GM23338 (cell line): ENCODE measurements around the gene RPL41. TPM values are rescaled to one million over a fixed set of nuclear protein-coding genes. Genes with fewer than 3 reads are reported as not detected.

ENCODE experiments used
- ATAC-seq: fragments of 200-7000 bp; cut with Tn5 transposase; 3 replicates; pipeline ENCODE4 v1.9.1; 2020
- DNase-seq: peaks from one replicate; pipeline ENCODE4 v3.0.0-alpha.2; 2015; ENCODE audit warnings: low spot score
- H2AFZ ChIP-seq: fragments of 200-600 bp; sonication (generic); 2 replicates; pipeline ENCODE4 v1.8.0; 2016; ENCODE audit warnings: antibody characterized with exemption, mild to moderate bottlenecking, moderate library complexity
- H3F3A ChIP-seq: fragments of 200-600 bp; sonication (generic); replicated peaks from 2 replicates; pipeline ENCODE4 v1.8.0; 2017; ENCODE audit warnings: antibody characterized with exemption, mixed run types, low read depth
- H3K27ac ChIP-seq: fragments of 200-600 bp; sonication (generic); 2 replicates; pipeline ENCODE4 v1.6.1; 2016; ENCODE audit warnings: low read depth
- H3K27me3 ChIP-seq: fragments of 200-600 bp; sonication (generic); 2 replicates; pipeline ENCODE4 v1.8.0; 2016; ENCODE audit warnings: mild to moderate bottlenecking, mixed run types, moderate library complexity; ENCODE audit not compliant: insufficient read depth
- H3K36me3 ChIP-seq: fragments of 200-600 bp; sonication (generic); 2 replicates; pipeline ENCODE4 v1.8.0; 2016; ENCODE audit warnings: mild to moderate bottlenecking; ENCODE audit not compliant: insufficient read depth
- H3K4me1 ChIP-seq: fragments of 200-600 bp; sonication (generic); 2 replicates; pipeline ENCODE4 v1.8.0; 2016; ENCODE audit warnings: mild to moderate bottlenecking, moderate library complexity; ENCODE audit not compliant: insufficient read depth
- H3K4me2 ChIP-seq: fragments of 200-600 bp; sonication (generic); 2 replicates; pipeline ENCODE4 v1.7.1; 2017; ENCODE audit warnings: mixed run types
- H3K4me3 ChIP-seq: fragments of 200-600 bp; sonication (generic); 2 replicates; pipeline ENCODE4 v1.6.1; 2016; ENCODE audit warnings: mixed run types
- H3K79me2 ChIP-seq: fragments of 200-600 bp; sonication (generic); replicated peaks from 2 replicates; pipeline ENCODE4 v1.8.0; 2017; ENCODE audit warnings: mild to moderate bottlenecking; ENCODE audit not compliant: insufficient read depth
- H3K9me2 ChIP-seq: fragments of 200-600 bp; sonication (generic); 2 replicates; pipeline ENCODE4 v1.8.0; 2017; ENCODE audit not compliant: insufficient read depth
- H4K20me1 ChIP-seq: fragments of 200-600 bp; sonication (generic); replicated peaks from 2 replicates; pipeline ENCODE4 v1.8.0; 2017; ENCODE audit warnings: mild to moderate bottlenecking; ENCODE audit not compliant: insufficient read depth
- H3K27ac Mint-ChIP-seq: 2 replicates; pipeline ENCODE4 v1.8.0; 2020; ENCODE audit warnings: inconsistent platforms, mild to moderate bottlenecking, moderate library complexity, mixed read lengths
- H3K27me3 Mint-ChIP-seq: 3 replicates; pipeline ENCODE4 v1.8.0; 2022; ENCODE audit warnings: low read depth, mild to moderate bottlenecking, moderate library complexity, mixed read lengths, inconsistent platforms; ENCODE audit not compliant: insufficient read depth, poor library complexity
- H3K36me3 Mint-ChIP-seq: 3 replicates; pipeline ENCODE4 v1.8.0; 2021; ENCODE audit warnings: low read depth, mild to moderate bottlenecking, inconsistent platforms, moderate library complexity, mixed read lengths
- H3K4me1 Mint-ChIP-seq: 3 replicates; pipeline ENCODE4 v1.8.0; 2020; ENCODE audit warnings: mild to moderate bottlenecking, inconsistent platforms, mixed read lengths
- H3K4me3 Mint-ChIP-seq: 3 replicates; pipeline ENCODE4 v1.8.0; 2021; ENCODE audit warnings: moderate library complexity, mild to moderate bottlenecking, inconsistent platforms, mixed read lengths
- H3K9me3 Mint-ChIP-seq: 3 replicates; pipeline ENCODE4 v1.8.0; 2020; ENCODE audit warnings: moderate library complexity, mild to moderate bottlenecking, inconsistent platforms, mixed read lengths
- CREB1 ChIP-seq: fragments of 250-450 bp; sonication (Bioruptor Pico); IDR thresholded peaks from 2 replicates; pipeline ENCODE4 v1.5.0; 2020; ENCODE audit warnings: low read depth, mild to moderate bottlenecking, moderate library complexity
- CTCF ChIP-seq, 2 experiments: fragments of 200-600 bp in 1 of 2; sonication (generic) in 1 of 2; conservative IDR thresholded peaks; 2 replicates each; pipeline versions ENCODE4 v1.5.1 to v1.6.1; 2016 to 2017; ENCODE audit warnings: antibody characterized with exemption in 2 of 2, low read depth in 2 of 2, mild to moderate bottlenecking in 2 of 2, moderate library complexity in 1 of 2
- ETS1 ChIP-seq: IDR thresholded peaks from 2 replicates; pipeline ENCODE4 v1.6.1; 2016; ENCODE audit warnings: antibody characterized with exemption
- EZH2 ChIP-seq: fragments of 200-600 bp; sonication (generic); IDR thresholded peaks from one replicate; pipeline ENCODE4 v1.8.0; 2017; ENCODE audit warnings: antibody characterized with exemption, mild to moderate bottlenecking, low read depth; ENCODE audit not compliant: unreplicated experiment
- EZH2phosphoT487 ChIP-seq: fragments of 200-600 bp; sonication (generic); IDR thresholded peaks from one replicate; pipeline ENCODE4 v1.8.1; 2018; ENCODE audit warnings: antibody characterized with exemption; ENCODE audit not compliant: unreplicated experiment
- JUNB ChIP-seq: IDR thresholded peaks from one replicate; pipeline ENCODE4 v1.6.1; 2016; ENCODE audit warnings: antibody characterized with exemption; ENCODE audit not compliant: unreplicated experiment
- NANOG ChIP-seq: IDR thresholded peaks from 2 replicates; pipeline ENCODE4 v1.6.1; 2016; ENCODE audit warnings: antibody characterized with exemption, borderline replicate concordance
- POLR2AphosphoS5 ChIP-seq: IDR thresholded peaks from 2 replicates; pipeline ENCODE4 v1.6.1; 2016; ENCODE audit warnings: antibody characterized with exemption, low read depth
- STAT1 ChIP-seq: IDR thresholded peaks from one replicate; pipeline ENCODE4 v1.6.1; 2016; ENCODE audit warnings: antibody characterized with exemption; ENCODE audit not compliant: unreplicated experiment
- ZNF114 ChIP-seq: fragments of 250-450 bp; sonication (Bioruptor Pico); IDR thresholded peaks from 2 replicates; pipeline ENCODE4 v1.5.0; 2020; ENCODE audit warnings: mild to moderate bottlenecking, moderate library complexity
- ZNF331 ChIP-seq: fragments of 250-450 bp; sonication (Bioruptor Pico); IDR thresholded peaks from 2 replicates; pipeline ENCODE4 v1.5.0; 2020; ENCODE audit warnings: low read depth, mild to moderate bottlenecking, moderate library complexity
- ZNF462 ChIP-seq: fragments of 250-450 bp; sonication (Bioruptor Pico); IDR thresholded peaks from 2 replicates; pipeline ENCODE4 v1.5.0; 2020; ENCODE audit warnings: mild to moderate bottlenecking, moderate library complexity
- polyA plus RNA-seq: library from polyadenylated mRNA; unstranded; fragments of >200 nt; fragmentation: Nextera tagmentation; extraction: Ambion mirVana; gene quantifications from 2 replicates; pipeline ENCODE4 v1.2.1, GENCODE V29; 2016
- total RNA-seq: library from RNA; depleted of rRNA; stranded (reverse); fragments of >200 nt; shearing (Covaris generic); gene quantifications from 2 replicates; pipeline ENCODE4 v1.2.3, GENCODE V29; 2014
- TF ChIP-seq, protein P1 (sequence below): IDR thresholded peaks from one replicate; pipeline ENCODE4 v1.6.1; 2018; ENCODE audit warnings: antibody characterized with exemption; ENCODE audit not compliant: unreplicated experiment

The RPL41 gene
- total and polyA plus RNA-seq, 2 experiments from 2014 or later, result 2,039 to 3,875 TPM

GRCh38 chr12:56130876-56131275, 14.4 kb downstream of the RPL41 start:
- Mint-ChIP-seq H3K4me1 (peaks cover 30% of the 10 kb centered on the region), H3K9me3 (no peaks in the 10 kb centered on the region), H3K4me3 (peak overlapping the region; percentile 4; the same call in 2 of the 3 replicates), H3K36me3 (peaks cover 55% of the 10 kb centered on the region), H3K27ac (no peak overlapping the region), H3K27me3 (peaks cover 3% of the 10 kb centered on the region)
- no peak overlapping the region for H3K4me3 ChIP-seq
- peaks cover 21% of the 10 kb centered on the region for H3K79me2 ChIP-seq
- no peaks in the 10 kb centered on the region for H3K9me2 ChIP-seq
- H3K4me2 ChIP-seq, result no peak overlapping the region
- no peak for ATAC-seq
- no peak for DNase-seq
- H3K4me1 ChIP-seq, result peaks cover 17% of the 10 kb centered on the region
- H3F3A ChIP-seq, result no peaks in the 10 kb centered on the region; the same call in 1 of the 2 replicates
- TF ChIP-seq CTCF (conservative IDR thresholded peaks at IDR 0.05; ENCODE audit: low read depth in 2 of 2) (no peak), ZNF462 (CRISPR knock-in tag) (no peak), NANOG (no peak), JUNB (no peak), ZNF331 (no peak), STAT1 (no peak), EZH2 (no peak), POLR2AphosphoS5 (no peak), ETS1 (no peak), ZNF114 (CRISPR knock-in tag) (no peak), EZH2phosphoT487 (no peak), CREB1 (CRISPR knock-in tag) (no peak)
- TF ChIP-seq, protein P1, sequence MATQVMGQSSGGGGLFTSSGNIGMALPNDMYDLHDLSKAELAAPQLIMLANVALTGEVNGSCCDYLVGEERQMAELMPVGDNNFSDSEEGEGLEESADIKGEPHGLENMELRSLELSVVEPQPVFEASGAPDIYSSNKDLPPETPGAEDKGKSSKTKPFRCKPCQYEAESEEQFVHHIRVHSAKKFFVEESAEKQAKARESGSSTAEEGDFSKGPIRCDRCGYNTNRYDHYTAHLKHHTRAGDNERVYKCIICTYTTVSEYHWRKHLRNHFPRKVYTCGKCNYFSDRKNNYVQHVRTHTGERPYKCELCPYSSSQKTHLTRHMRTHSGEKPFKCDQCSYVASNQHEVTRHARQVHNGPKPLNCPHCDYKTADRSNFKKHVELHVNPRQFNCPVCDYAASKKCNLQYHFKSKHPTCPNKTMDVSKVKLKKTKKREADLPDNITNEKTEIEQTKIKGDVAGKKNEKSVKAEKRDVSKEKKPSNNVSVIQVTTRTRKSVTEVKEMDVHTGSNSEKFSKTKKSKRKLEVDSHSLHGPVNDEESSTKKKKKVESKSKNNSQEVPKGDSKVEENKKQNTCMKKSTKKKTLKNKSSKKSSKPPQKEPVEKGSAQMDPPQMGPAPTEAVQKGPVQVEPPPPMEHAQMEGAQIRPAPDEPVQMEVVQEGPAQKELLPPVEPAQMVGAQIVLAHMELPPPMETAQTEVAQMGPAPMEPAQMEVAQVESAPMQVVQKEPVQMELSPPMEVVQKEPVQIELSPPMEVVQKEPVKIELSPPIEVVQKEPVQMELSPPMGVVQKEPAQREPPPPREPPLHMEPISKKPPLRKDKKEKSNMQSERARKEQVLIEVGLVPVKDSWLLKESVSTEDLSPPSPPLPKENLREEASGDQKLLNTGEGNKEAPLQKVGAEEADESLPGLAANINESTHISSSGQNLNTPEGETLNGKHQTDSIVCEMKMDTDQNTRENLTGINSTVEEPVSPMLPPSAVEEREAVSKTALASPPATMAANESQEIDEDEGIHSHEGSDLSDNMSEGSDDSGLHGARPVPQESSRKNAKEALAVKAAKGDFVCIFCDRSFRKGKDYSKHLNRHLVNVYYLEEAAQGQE, result no peak
- no peaks in the 10 kb centered on the region for H3K27me3 ChIP-seq
- no peak overlapping the region for H2AFZ ChIP-seq
- no peak overlapping the region for H3K27ac ChIP-seq
- H4K20me1 ChIP-seq, result peaks cover 13% of the 10 kb centered on the region; the same call in 1 of the 2 replicates
- H3K36me3 ChIP-seq, result peaks cover 30% of the 10 kb centered on the region
